H9 (cell line): ENCODE data around the gene MARS1. TPM values are rescaled to one million over a fixed set of nuclear protein-coding genes. Genes with fewer than 3 reads are reported as not detected.

Experiments used
- DNase-seq: peaks from one replicate; pipeline ENCODE4 v3.0.0-alpha.2; 2017
- H2AFZ ChIP-seq: one replicate; pipeline ENCODE4 v1.6.1; 2013; ENCODE audit warnings: mild to moderate bottlenecking, low read length, control low read depth, moderate library complexity
- H2AK5ac ChIP-seq: 2 replicates; pipeline ENCODE4 v1.6.1; 2013; ENCODE audit warnings: low read length, control low read depth, mixed read lengths; ENCODE audit not compliant: insufficient read length
- H2BK120ac ChIP-seq: one replicate; pipeline ENCODE4 v1.6.1; 2013; ENCODE audit warnings: low read depth, mild to moderate bottlenecking, low read length, control low read depth, inconsistent platforms; ENCODE audit not compliant: poor library complexity, severe bottlenecking
- H2BK12ac ChIP-seq: 2 replicates; pipeline ENCODE4 v1.6.1; 2013; ENCODE audit warnings: low read length, control low read depth, mixed read lengths, low read depth; ENCODE audit not compliant: insufficient read length
- H2BK15ac ChIP-seq: 2 replicates; pipeline ENCODE4 v1.6.1; 2013; ENCODE audit warnings: low read depth, low read length, control low read depth
- H2BK20ac ChIP-seq: one replicate; pipeline ENCODE4 v1.6.1; 2013; ENCODE audit warnings: low read depth, mild to moderate bottlenecking, low read length, control low read depth, inconsistent platforms; ENCODE audit not compliant: poor library complexity, severe bottlenecking
- H2BK5ac ChIP-seq: 2 replicates; pipeline ENCODE4 v1.6.1; 2013; ENCODE audit warnings: low read length, control low read depth, mixed read lengths; ENCODE audit not compliant: insufficient read length
- H3K14ac ChIP-seq: 2 replicates; pipeline ENCODE4 v1.6.1; 2013; ENCODE audit warnings: low read length, control low read depth; ENCODE audit not compliant: insufficient read depth
- H3K18ac ChIP-seq: 2 replicates; pipeline ENCODE4 v1.6.1; 2013; ENCODE audit warnings: low read depth, mild to moderate bottlenecking, mixed read lengths, low read length, control low read depth; ENCODE audit not compliant: insufficient read length
- H3K23ac ChIP-seq: 2 replicates; pipeline ENCODE4 v1.6.1; 2013; ENCODE audit warnings: low read length, control low read depth, mixed read lengths, low read depth; ENCODE audit not compliant: insufficient read length
- H3K23me2 ChIP-seq: 2 replicates; pipeline ENCODE4 v1.6.1; 2013; ENCODE audit warnings: low read depth, mild to moderate bottlenecking, mixed read lengths, low read length, control low read depth; ENCODE audit not compliant: insufficient read length, poor library complexity, severe bottlenecking
- H3K27ac ChIP-seq: 2 replicates; pipeline ENCODE4 v1.5.1; 2013; ENCODE audit warnings: low read length, control low read depth, mixed read lengths, low read depth; ENCODE audit not compliant: insufficient read length
- H3K27me3 ChIP-seq: 2 replicates; pipeline ENCODE4 v1.6.1; 2013; ENCODE audit warnings: low read length, control low read depth, inconsistent platforms; ENCODE audit not compliant: insufficient read depth
- H3K4ac ChIP-seq: 2 replicates; pipeline ENCODE4 v1.6.1; 2013; ENCODE audit warnings: low read depth, mild to moderate bottlenecking, control low read depth, inconsistent platforms, low read length, moderate library complexity
- H3K4me1 ChIP-seq: 2 replicates; pipeline ENCODE4 v1.6.1; 2013; ENCODE audit warnings: low read length, control low read depth, inconsistent platforms; ENCODE audit not compliant: insufficient read depth
- H3K4me2 ChIP-seq: 2 replicates; pipeline ENCODE4 v1.6.1; 2013; ENCODE audit warnings: low read length, control low read depth, mixed read lengths; ENCODE audit not compliant: insufficient read length, insufficient read depth
- H3K56ac ChIP-seq: 2 replicates; pipeline ENCODE4 v1.6.1; 2013; ENCODE audit warnings: low read depth, mild to moderate bottlenecking, mixed read lengths, low read length, control low read depth; ENCODE audit not compliant: insufficient read length
- H3K79me1 ChIP-seq: 2 replicates; pipeline ENCODE4 v1.6.1; 2013; ENCODE audit warnings: low read depth, mild to moderate bottlenecking, moderate library complexity, low read length, control low read depth, inconsistent platforms; ENCODE audit not compliant: insufficient read depth, poor library complexity, severe bottlenecking
- H3K79me2 ChIP-seq: 2 replicates; pipeline ENCODE4 v1.6.1; 2013; ENCODE audit warnings: low read length, control low read depth, inconsistent platforms; ENCODE audit not compliant: insufficient read depth
- H3K9ac ChIP-seq: 2 replicates; pipeline ENCODE4 v1.6.1; 2013; ENCODE audit warnings: low read length, control low read depth, mixed read lengths; ENCODE audit not compliant: insufficient read length; ENCODE audit errors: extremely low read depth
- H3K9me3 ChIP-seq: one replicate; pipeline ENCODE4 v1.6.1; 2013; ENCODE audit warnings: low read depth, low read length, inconsistent platforms; ENCODE audit not compliant: control insufficient read depth
- H3T11ph ChIP-seq: one replicate; pipeline ENCODE4 v1.6.1; 2013; ENCODE audit warnings: mild to moderate bottlenecking, low read length, control low read depth, inconsistent platforms
- H4K20me1 ChIP-seq: one replicate; pipeline ENCODE4 v1.6.1; 2013; ENCODE audit not compliant: control insufficient read depth, insufficient read length, insufficient read depth
- H4K5ac ChIP-seq: 2 replicates; pipeline ENCODE4 v1.6.1; 2013; ENCODE audit warnings: low read depth, mild to moderate bottlenecking, mixed read lengths, low read length, control low read depth; ENCODE audit not compliant: insufficient read length
- H4K8ac ChIP-seq: replicated peaks from 2 replicates; pipeline ENCODE4 v1.6.1; 2013; ENCODE audit warnings: low read length, control low read depth, mixed read lengths, low read depth; ENCODE audit not compliant: insufficient read length
- H4K91ac ChIP-seq: 2 replicates; pipeline ENCODE4 v1.6.1; 2013; ENCODE audit warnings: low read depth, mild to moderate bottlenecking, moderate library complexity, mixed read lengths, low read length, control low read depth; ENCODE audit not compliant: insufficient read length
- H3K27ac Mint-ChIP-seq, 3 experiments: 2 replicates in 2 of 3; 3 replicates in 1 of 3; pipeline ENCODE4 v1.8.0; 2020 to 2021; ENCODE audit warnings: mixed read lengths in 3 of 3, mild to moderate bottlenecking in 1 of 3, moderate library complexity in 1 of 3
- H3K27me3 Mint-ChIP-seq: 2 replicates; pipeline ENCODE4 v1.8.0; 2021; ENCODE audit warnings: low read depth, mild to moderate bottlenecking, moderate library complexity, mixed read lengths
- H3K36me3 Mint-ChIP-seq, 3 experiments: 2 replicates in 2 of 3; 3 replicates in 1 of 3; pipeline ENCODE4 v1.8.0; 2020 to 2021; ENCODE audit warnings: low read depth in 3 of 3, mixed read lengths in 3 of 3; ENCODE audit not compliant: insufficient read depth in 1 of 3
- H3K4me1 Mint-ChIP-seq, 2 experiments: 2 replicates each; pipeline ENCODE4 v1.8.0; 2020; ENCODE audit warnings: mixed read lengths in 2 of 2
- H3K4me3 Mint-ChIP-seq, 2 experiments: 2 replicates in 1 of 2; 3 replicates in 1 of 2; pipeline ENCODE4 v1.8.0; 2020 to 2021; ENCODE audit warnings: mild to moderate bottlenecking in 2 of 2, mixed read lengths in 2 of 2, moderate library complexity in 1 of 2
- H3K9me3 Mint-ChIP-seq, 2 experiments: 2 replicates in 1 of 2; 3 replicates in 1 of 2; pipeline ENCODE4 v1.8.0; 2020; ENCODE audit warnings: mild to moderate bottlenecking in 2 of 2, mixed read lengths in 2 of 2, moderate library complexity in 1 of 2
- WGBS: extraction: QIAGEN DNeasy Blood & Tissue Kit; methylation state at CpG from one replicate; pipeline ENCODE4 v1.1.7; 2013; ENCODE audit warnings: missing lambda C conversion rate, low lambda C conversion rate, mixed read lengths; ENCODE audit not compliant: insufficient read length; ENCODE audit errors: extremely low coverage; 5-methylcytosine and 5-hydroxymethylcytosine counted together
- total RNA-seq: library from RNA; stranded (reverse); gene quantifications from 2 replicates; pipeline ENCODE4 v1.2.1, GENCODE V29; 2021
- TF ChIP-seq, protein P1 (sequence below): fragments of 200-600 bp; sonication (generic); conservative IDR thresholded peaks from 3 replicates; pipeline ENCODE4 v1.8.0; 2021; ENCODE audit warnings: antibody characterized with exemption, mild to moderate bottlenecking

Gene MARS1
- total RNA-seq, 1 experiment from 2014 or later, result 368 TPM

DNA sequence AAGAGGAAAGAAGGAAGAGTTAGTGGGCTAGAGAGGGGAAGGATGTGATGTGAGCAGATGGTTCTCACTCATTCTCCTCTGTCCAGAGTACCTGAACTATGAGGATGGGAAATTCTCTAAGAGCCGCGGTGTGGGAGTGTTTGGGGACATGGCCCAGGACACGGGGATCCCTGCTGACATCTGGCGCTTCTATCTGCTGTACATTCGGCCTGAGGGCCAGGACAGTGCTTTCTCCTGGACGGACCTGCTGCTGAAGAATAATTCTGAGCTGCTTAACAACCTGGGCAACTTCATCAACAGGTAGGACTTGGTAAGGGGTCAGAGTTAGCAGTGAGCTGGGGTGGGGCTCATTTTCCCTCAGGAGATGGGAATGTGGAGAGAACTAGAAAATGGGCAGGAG lies 24.8 kb downstream of the MARS1 start:
- Histone ChIP-seq H3K4ac (no peak overlapping the region), H2BK15ac (no peak overlapping the region), H4K91ac (no peak overlapping the region), H3K4me1 (no peaks in the 10 kb centered on the region), H3K27ac (no peak overlapping the region), H2AK5ac (no peak overlapping the region), H3K79me2 (0 out of 2 replicates have a peak, but pooled peaks cover 1% of the 10 kb centered on the region), H2BK12ac (no peak overlapping the region), H3K18ac (no peak overlapping the region), H2BK20ac (no peak overlapping the region), H3K23ac (no peak overlapping the region), H3K23me2 (no peaks in the 10 kb centered on the region), H3K27me3 (no peaks in the 10 kb centered on the region), H3K79me1 (no peaks in the 10 kb centered on the region), H3K9me3 (no peaks in the 10 kb centered on the region), H4K20me1 (no peaks in the 10 kb centered on the region), H2BK5ac (no peak overlapping the region), H2AFZ (no peak overlapping the region), H3K14ac (no peak overlapping the region), H2BK120ac (no peak overlapping the region), H4K5ac (no peak overlapping the region), H4K8ac (no peak overlapping the region), H3K9ac (no peak overlapping the region), H3K56ac (no peak overlapping the region), H3T11ph (no peak overlapping the region), H3K4me2 (no peak overlapping the region)
- TF ChIP-seq, protein P1, sequence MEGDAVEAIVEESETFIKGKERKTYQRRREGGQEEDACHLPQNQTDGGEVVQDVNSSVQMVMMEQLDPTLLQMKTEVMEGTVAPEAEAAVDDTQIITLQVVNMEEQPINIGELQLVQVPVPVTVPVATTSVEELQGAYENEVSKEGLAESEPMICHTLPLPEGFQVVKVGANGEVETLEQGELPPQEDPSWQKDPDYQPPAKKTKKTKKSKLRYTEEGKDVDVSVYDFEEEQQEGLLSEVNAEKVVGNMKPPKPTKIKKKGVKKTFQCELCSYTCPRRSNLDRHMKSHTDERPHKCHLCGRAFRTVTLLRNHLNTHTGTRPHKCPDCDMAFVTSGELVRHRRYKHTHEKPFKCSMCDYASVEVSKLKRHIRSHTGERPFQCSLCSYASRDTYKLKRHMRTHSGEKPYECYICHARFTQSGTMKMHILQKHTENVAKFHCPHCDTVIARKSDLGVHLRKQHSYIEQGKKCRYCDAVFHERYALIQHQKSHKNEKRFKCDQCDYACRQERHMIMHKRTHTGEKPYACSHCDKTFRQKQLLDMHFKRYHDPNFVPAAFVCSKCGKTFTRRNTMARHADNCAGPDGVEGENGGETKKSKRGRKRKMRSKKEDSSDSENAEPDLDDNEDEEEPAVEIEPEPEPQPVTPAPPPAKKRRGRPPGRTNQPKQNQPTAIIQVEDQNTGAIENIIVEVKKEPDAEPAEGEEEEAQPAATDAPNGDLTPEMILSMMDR, result no peak
- H3K27me3 Mint-ChIP-seq, result 0 out of 2 replicates have a peak, but pooled peaks cover 2% of the 10 kb centered on the region
- H3K4me3 Mint-ChIP-seq, result no peak overlapping the region
- peaks cover 74 to 94% (median 82%) of the 10 kb centered on the region in 3 experiments; a peak in 6 of 7 replicates for H3K36me3 Mint-ChIP-seq
- DNase-seq, result no peak
- no CpG with 5 or more reads among the region's 6 CpGs for WGBS
- peaks cover 0 to 2% of the 10 kb centered on the region in 2 experiments; a peak in 1 of 5 replicates for H3K9me3 Mint-ChIP-seq
- peaks cover 2% of the 10 kb centered on the region in 2 experiments; a peak in 3 of 4 replicates for H3K4me1 Mint-ChIP-seq
- no peak overlapping the region for H3K27ac Mint-ChIP-seq
